HG03025 (cell line): ENCODE measurements around the gene MTHFD1L.

Experiments used
- ATAC-seq: cut with Tn5 transposase; IDR thresholded peaks from one replicate; pipeline ENCODE4 v1.9.1; 2021; ENCODE audit warnings: mild to moderate bottlenecking, moderate library complexity; ENCODE audit not compliant: unreplicated experiment, low FRiP score

MTHFD1L gene

DNA sequence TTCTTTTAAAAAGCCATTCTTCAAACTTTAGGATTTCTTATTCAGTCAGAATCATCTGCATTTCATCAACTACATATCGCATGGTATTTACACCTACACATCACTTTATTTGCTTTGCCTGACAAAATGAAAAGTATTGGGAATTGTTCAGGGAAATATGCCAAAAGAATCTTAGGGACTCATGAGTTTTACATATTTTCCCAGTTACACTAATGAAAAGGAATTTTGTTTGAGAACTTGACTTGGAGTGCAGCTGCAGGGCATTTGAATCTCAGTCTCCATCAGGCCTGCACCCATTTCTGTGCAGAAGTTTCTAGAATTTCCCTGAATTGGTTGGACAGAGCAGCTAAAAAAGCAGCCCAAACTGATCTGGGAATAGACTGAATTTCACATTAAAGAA lies 65.3 kb downstream of the MTHFD1L start:
- no peak for ATAC-seq

DNA sequence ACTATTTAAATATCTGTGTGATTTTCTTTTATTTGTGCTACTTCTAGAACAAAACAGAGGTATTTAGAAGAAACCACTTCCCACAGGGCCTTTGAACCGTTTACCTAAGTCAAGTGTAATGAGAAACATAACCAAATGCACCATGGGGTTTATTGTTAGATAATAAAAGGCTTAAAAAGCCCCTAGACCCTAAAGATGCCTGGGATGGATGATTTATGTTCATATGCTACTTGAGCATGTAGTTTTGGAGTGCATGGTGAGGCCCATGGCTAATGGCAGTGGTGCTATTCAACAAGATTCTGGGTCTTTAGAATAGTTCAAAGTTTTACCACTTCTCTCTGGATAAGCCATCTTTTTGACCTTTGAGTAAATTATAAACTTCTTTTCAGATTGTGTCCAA lies 65.9 kb downstream of the MTHFD1L start:
- ATAC-seq, result no peak

DNA sequence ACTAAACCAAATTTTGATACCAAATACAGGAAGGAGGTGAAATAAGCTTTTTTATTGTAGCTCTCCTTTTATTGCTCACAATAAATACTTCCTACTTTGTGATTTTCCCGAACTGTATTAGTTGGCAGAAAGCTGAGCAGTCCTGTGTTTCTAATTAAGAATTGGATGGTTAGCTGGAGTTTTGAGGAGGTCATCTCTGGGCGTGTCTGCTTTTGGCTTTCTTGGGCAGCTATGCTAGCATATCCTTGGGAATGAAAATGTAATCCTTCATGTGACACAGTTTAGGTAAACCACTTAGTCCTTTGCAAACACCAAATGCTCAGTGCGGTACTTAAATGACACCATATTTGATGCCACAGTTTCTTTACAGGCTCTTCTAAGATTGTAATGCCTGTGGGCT lies 67.5 kb downstream of the MTHFD1L start:
- ATAC-seq, result no peak

DNA sequence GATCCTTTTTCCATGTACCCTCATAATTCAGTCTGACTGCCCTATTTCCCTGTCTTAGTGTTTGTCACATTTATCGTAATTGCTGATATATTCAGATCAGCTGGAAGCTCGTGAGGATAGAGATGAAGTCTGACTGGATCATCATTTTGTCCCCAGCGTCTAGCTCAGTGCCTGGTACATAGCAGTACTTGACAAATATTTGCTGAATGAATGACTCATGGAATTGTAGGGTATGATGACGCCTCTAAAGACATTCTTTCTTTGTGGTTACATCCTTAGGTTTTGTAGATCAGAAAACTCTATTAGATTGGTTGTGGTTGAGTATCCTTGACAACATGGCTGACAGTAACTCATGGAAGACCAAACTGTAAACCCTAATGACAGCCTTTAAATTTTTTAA lies 68.9 kb downstream of the MTHFD1L start:
- no peak for ATAC-seq

DNA sequence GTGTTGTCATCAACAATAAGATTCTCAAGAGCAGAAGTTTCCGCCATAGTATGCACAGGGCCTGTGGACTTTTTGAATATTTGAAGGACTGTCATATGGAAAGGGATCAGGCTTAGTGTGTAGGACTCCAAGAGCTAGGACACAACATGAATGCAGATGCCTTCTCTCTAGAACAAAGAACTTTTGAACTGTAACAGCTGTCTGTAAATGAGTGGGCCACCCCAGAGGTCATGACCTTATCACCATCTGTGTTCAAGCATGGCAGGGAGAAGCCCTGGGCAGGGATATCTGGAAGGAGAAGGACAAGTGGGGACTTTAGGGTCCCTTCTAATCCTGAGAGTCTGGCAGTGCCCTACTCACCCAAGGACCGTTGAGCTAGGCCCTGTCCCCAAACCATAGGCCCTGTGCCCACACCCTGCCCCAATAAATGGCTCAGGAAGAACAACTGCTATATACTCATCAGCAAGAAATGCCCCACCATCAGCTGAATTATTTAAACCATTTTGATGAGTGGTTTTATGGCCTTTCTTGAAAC lies 70.6 kb downstream of the MTHFD1L start:
- no peak for ATAC-seq

DNA sequence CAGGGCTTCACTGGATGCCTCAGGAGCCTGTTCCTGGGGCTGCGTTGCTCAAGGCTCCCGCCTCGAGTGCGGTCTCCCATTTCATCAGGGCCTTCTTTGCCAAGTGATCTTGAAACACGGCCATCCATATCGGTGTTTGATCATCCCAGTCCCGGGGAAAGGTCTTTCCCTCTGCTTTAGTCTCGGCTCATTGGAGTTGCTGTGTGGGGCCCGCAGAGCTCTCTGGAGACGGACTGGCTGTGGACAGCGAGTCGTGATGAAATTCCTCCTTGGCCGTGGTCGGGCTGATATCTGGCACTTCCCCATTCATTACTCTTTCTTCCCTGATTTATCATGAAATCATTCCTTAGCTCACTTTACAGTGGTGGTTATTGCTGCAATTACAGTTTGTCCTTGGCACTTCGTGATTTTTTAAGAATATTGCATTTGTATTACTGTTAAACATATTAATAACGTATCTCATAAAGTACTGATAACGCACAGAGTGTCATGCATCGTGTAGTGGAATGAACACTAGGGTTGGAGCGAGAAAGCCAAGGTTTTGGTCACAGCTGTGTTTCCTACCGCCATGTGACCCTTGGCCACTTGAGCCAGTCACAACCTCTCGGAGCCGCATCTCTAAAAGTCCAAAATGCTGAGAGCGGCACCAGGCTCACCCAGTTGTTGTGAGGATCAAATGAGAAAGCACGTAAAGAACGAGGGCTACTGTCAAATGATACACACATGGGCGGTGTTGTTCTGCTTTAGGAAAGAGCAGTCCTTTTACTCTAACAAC lies 71.8 kb downstream of the MTHFD1L start:
- no peak for ATAC-seq

DNA sequence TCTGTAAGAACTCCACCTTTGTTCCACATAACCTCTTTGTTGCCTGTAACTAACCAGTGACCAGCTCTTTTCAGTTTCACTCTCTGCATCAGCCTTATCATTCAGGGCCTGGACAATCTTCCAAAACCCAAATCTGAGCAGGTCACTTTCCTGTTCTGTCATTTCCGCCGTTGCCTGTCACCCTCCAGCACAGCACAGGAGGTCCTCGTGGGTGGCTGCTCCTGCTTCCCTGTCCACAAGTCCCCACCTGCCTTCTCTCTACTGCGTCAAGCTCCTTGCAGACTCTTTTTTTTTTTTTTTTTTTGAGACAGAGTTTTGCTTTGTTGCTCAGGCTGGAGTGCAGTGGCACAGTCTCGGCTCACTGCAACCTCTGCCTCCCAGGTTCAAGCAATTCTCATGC lies 73.9 kb downstream of the MTHFD1L start:
- ATAC-seq, result no peak

DNA sequence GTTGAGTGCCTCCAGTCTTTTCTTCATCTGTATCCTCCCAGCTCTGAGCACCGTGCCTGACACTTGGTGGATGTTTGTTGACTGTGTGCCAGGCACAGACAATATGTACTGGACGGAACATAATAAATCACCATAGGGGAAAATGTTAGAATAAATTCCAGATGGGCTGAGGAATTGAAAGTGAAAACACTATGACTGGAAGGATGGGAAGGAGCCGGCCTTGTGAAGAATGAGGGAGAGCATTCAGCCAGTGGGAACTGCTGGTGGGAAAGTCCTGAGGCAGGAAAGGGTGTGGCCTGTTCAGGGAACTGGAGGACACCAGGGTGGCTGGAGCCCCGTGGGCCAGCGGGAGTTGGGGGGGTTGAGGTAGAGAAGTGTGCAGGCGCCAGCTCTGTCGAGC lies 75.4 kb downstream of the MTHFD1L start:
- ATAC-seq, result no peak

DNA sequence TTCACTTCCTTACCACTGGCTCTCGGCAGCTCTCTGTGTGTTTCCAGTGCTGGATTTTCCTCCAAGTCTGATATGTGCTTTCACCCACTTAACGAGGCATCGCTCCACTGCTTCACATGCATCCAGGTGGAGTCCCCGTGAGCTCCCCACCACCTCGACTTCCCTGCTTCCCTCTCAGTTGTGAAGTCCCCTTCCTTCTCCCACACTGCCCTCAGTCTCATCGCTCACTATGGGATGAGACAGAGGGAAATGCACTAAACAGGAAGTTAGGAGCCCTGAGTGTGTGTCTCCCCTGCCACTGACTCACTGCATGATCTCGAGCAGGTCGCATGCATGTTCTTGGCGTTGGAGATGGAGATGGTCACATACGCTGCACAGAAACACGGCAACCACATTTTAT lies 84.0 kb downstream of the MTHFD1L start:
- ATAC-seq, result no peak

DNA sequence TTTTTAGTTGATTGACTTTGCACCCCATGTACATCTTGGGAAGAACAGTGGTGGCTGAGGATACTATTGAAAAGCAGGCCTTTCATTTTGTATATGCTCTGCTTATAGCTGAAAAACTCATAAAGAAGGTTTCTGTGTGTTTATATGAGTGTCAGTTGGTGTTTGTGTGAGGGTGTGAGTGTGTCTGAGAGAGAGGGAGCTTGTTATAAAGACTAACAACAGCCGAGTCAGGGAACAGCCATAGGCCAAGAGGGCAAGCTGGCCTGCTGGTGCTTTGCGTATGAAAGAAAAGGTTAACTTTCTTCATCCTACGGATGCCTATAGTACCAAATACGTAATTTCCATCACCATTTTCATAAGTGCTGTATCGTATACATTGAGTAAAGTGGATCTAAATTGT lies 88.3 kb downstream of the MTHFD1L start:
- ATAC-seq, result no peak

DNA sequence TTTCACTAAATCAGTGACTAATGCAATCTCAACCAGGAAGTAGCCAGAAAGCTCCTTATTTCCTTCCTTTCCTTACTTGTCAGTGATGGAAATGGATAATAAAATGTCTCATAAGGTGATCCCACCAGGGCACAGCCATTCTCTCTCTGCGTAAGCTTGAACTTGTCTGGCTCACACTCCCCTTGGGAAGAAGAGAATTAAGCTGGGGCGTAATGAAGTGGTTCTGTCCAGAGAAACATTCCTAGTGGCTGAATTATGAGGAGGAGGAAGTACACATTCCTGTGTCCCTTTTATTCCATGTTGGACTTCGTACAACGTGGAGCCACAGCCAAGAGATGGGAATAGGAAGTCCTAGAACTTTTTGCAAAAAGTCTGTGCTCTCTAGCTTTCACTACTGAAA lies 93.7 kb downstream of the MTHFD1L start:
- ATAC-seq, result no peak

DNA sequence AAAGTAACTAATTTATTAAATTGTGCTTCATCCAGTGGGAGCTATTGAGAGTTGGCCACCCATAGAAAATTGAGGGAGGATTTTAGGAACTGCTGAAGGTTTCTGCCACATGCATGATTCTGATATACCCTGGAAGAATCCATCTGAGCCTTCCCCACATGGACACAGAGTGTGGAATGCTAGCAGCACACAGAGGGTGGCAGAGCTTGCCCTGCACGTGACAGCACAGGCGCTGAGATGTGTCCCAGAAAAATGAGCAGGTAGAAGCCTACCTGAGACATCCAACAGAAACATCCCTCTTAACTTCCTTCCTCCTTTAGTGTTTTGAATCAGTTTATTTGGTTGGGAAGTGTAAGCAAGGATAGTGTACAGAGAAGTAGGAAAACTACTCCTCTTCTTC lies 96.9 kb downstream of the MTHFD1L start:
- ATAC-seq, result no peak

DNA sequence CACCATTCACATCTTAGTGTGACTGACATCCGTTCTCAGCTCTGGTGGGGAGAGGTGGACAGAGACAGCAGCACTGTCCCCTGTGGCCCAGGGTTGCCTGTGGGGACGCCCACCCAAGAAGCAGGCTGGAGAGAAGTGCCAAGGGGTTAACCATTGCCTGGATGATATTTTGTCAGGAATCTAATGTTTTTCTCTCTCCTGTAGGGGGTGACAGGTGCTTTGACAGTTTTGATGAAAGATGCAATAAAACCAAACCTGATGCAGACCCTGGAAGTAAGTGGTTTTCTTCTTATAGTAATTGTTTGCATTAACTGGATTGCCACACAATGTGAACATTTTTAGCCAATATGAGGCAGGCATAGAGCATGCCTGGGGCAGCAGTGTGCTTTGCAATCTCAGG lies 99.3 kb downstream of the MTHFD1L start:
- ATAC-seq, result no peak

DNA sequence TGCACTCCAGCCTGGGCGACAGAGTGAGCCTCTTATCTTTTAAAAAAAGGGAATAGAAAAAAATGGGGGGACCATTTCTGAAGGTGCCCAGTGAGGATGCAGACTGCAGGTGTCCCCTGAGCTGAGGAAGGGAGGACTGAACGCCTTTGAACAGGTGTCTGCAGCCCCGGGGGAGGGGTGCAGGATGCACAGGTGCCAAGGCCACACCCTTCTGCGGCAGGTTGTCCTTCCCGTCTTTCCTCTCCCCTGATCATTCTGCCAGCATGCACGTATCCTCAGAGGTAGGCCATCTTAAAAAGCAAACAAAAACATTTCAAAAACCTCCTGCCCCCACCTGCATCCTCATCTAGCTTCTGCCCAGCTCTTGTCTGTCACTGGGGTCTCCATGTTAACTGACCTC lies 101.3 kb downstream of the MTHFD1L start:
- ATAC-seq, result no peak

DNA sequence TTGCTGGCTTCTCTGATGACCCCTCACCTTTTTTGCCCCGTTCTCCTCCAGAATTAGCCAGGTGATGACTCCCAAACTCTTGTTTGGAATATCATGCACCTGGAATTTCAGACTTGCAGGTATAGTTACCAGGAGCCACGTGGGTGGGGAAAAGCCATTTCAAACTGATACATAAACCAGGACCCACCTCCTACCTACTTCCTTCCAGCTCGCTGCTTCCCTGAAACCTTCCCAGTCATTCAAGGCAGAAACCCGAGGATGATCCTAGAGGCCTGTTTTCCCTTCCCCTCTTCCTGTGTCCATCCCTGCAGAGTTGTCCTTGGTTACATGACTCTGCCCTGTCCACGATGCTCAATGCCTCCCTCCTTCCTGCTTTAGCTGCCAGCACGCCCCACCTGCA lies 101.9 kb downstream of the MTHFD1L start:
- ATAC-seq, result no peak

DNA sequence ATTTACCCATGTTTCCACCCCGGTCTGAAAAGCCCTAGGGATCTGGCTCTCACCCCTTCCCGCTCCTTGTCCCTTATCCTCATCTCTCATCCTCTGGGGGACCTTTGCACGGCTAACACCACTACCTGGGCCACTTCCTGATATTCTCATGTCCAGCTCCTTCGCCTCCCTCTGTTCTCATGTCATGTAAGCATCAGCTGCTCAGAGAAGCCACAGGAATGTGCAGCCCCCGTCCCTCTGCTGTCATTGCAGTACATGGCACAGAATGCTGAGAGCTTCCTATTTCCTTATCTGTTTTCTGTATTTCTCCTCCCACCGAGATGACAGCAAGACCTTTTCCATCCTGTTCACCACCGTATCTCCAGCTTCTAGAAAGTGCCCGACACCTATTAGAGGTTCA lies 102.4 kb downstream of the MTHFD1L start:
- no peak for ATAC-seq

DNA sequence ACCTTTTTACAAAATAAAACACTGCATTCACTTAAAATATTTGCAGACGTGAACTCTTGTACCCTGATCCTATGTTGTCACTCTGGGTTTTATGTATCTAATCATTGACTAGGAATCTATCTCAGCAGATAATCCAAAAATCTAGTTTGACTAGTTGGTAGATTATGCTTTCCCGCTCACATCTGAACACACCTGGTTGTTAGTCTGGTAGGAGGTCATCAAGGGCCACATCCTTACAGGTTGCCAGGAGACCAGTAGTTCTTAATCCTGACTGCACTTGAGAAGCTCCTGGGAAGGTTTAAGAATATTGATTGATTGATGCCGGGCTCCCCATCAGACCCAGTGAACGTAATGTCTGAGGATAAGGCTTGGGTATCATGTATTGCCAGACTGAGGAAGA lies 104.4 kb downstream of the MTHFD1L start:
- no peak for ATAC-seq

DNA sequence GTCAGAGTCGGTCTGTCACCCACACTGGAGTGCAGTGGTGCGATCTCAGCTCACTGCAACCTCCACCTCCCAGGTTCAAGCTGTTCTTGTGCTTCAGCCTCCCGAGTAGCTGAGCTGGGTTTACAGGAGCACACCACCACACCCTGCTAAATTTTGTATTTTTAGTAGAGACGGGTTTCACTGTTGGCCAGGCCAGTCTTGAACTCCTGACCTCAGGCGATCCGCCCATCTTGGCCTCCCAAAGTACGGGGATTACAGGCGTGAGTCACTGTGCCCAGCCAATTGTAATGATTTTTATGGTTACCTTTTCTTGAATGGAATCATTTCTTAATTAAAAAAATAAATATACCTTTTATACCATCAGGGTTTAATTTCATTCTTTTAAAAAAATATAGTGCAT lies 105.7 kb downstream of the MTHFD1L start:
- ATAC-seq, result no peak

DNA sequence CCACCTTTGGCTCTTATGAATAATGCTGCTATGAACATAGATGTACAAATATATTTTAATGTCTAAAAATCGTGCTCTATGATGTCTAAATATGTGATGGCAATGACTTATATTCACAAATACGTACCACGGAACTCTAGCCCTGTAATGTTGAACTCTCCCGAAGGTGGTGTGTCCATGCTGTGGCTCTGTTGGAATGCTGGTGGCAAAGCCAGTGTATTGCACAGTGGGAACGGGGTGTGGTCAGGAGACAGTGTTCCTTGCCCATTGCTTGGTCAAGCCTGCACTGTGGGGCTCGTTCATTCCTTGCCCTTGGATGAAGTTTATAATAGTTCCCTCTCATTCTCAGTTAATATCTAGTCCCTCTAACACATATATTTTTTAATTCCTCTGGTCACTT lies 109.6 kb downstream of the MTHFD1L start:
- ATAC-seq, result no peak

DNA sequence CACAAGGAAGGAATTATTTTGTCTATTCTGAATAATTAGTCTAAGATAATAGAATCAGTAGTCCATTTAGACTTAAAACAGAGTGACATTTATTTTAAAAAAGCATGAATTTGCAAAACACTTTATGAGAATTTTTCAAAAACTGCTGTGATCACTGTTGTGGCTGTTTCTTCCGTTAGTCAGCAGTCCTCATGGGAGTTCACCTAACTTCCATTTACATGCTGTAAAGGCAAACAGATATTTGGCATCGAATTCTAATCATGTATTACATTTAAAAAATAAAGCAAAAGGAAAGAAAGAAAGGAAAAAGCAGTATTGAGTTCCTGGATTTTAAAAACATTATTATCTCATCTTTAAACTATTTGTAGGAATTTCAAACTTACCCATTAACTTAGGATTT lies 111.8 kb downstream of the MTHFD1L start:
- ATAC-seq, result no peak

DNA sequence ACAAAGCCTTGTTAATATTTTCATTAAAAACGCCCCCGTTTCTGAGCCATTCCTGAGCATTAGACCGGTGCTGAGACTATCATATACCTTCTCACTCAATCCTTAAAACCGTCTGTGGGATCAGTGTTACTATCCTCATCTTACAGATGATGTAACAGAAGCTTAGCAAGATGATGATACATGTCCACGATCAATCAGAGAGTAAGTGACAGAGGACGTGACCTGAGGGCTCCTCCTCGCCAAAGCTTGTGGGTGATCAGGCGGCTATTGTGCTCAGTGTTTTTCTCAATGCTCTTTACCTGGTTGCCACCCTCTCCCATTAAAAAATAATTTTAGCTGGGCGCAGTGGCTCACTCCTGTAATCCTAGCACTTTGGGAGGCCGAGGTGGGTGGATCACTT lies 113.1 kb downstream of the MTHFD1L start:
- ATAC-seq, result no peak

DNA sequence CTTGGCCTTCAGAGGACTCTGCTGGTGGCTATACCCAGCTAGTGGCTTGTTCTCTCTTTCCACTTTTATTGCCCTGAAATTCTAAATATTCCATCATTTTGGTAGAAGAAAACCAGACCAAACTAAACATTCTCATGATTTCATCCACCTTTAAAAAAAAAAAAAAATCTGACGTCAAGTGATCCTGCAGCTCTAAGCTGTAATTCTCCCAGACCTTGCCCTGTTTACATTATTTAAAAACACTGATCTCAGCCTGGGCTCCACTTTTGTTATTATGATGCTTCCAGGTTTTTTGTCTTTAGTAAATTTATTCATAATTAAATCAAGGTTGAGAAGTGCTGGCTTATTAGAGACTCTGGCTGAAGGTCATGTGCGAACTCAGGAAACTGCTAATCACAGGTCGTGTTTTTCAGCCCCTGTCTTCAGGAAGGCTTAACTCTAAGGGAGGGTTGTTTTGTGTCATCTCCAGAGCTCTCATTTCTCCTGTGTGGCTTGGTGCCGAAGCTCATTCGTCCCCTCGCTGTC lies 114.4 kb downstream of the MTHFD1L start:
- no peak for ATAC-seq
